T-cell (primary cell): ENCODE measurements around the gene VASH1. TPM values are rescaled to one million over a fixed set of nuclear protein-coding genes. Genes with fewer than 3 reads are reported as not detected.

Experiments
- ATAC-seq, 4 experiments: fragments of 200-7000 bp in 3 of 4; fragments of 150-1000 bp in 1 of 4; cut with Tn5 transposase; replicated peaks in 1 of 4; 1 replicate in 3 of 4; 2 replicates in 1 of 4; pipeline ENCODE4 v1.10.0; 2021; ENCODE audit warnings: moderate library complexity in 3 of 4, mild to moderate bottlenecking in 2 of 4, moderate number of reproducible peaks in 1 of 4
- CTCF ChIA-PET, 2 donors: fragments of 300-600 bp; sonication (Branson Sonifier 250); formaldehyde crosslinking; loops; one replicate each; lab custom pipeline; 2022; ENCODE audit warnings: antibody characterized with exemption in 2 of 2; lab: Charles Lee
- POLR2A ChIA-PET, 2 donors: fragments of 300-600 bp; sonication (Branson Sonifier 250); formaldehyde crosslinking; loops; one replicate each; lab custom pipeline; 2022; ENCODE audit warnings: antibody characterized with exemption in 2 of 2; lab: Charles Lee
- DNase-seq, 35 experiments: peaks; one replicate each; pipeline versions ENCODE4 v3.0.0 to v3.0.0-alpha.2; 2013 to 2023
- H3K27ac ChIP-seq: one replicate; pipeline ENCODE4 v1.5.1; 2013; ENCODE audit warnings: low read length
- H3K27me3 ChIP-seq, 2 experiments: replicated peaks in 1 of 2; 1 replicate in 1 of 2; 2 replicates in 1 of 2; pipeline versions ENCODE4 v1.6.1 to v1.7.0; 2013; ENCODE audit warnings: low read length in 1 of 2, mixed read lengths in 1 of 2; ENCODE audit not compliant: control insufficient read depth in 2 of 2, insufficient read depth in 2 of 2; ENCODE audit errors: extremely low read depth in 1 of 2
- H3K36me3 ChIP-seq, 2 donors: 1 replicate in 1 of 2; 2 replicates in 1 of 2; pipeline versions ENCODE4 v1.6.1 to v1.7.0; 2013; ENCODE audit warnings: low read length in 1 of 2; ENCODE audit not compliant: control insufficient read depth in 2 of 2, insufficient read depth in 1 of 2; ENCODE audit errors: extremely low read depth in 1 of 2
- H3K4me1 ChIP-seq, 2 experiments: 1 replicate in 1 of 2; 2 replicates in 1 of 2; pipeline versions ENCODE4 v1.6.1 to v1.7.0; 2013; ENCODE audit warnings: low read length in 2 of 2, mixed read lengths in 1 of 2; ENCODE audit not compliant: insufficient read depth in 2 of 2, control insufficient read depth in 1 of 2; ENCODE audit errors: extremely low read depth in 1 of 2
- H3K4me3 ChIP-seq, 2 donors: 1 replicate in 1 of 2; 2 replicates in 1 of 2; pipeline versions ENCODE4 v1.5.1 to v1.7.0; 2013; ENCODE audit warnings: mild to moderate bottlenecking in 2 of 2, low read length in 1 of 2, moderate library complexity in 1 of 2; ENCODE audit not compliant: control insufficient read depth in 1 of 2; ENCODE audit errors: extremely low read depth in 1 of 2
- H3K9me3 ChIP-seq: 2 replicates; pipeline ENCODE4 v1.7.0; 2013
- H3K27ac Mint-ChIP-seq, 2 donors: one replicate each; pipeline ENCODE4 v1.8.0; 2020 to 2021; ENCODE audit warnings: mild to moderate bottlenecking in 2 of 2, mixed read lengths in 2 of 2
- H3K27me3 Mint-ChIP-seq, 2 donors: one replicate each; pipeline ENCODE4 v1.8.0; 2021 to 2022; ENCODE audit warnings: mixed read lengths in 2 of 2
- H3K36me3 Mint-ChIP-seq: one replicate; pipeline ENCODE4 v1.8.0; 2021; ENCODE audit warnings: mixed read lengths
- H3K4me1 Mint-ChIP-seq, 3 donors: one replicate each; pipeline ENCODE4 v1.8.0; 2020 to 2022; ENCODE audit warnings: mixed read lengths in 3 of 3, mild to moderate bottlenecking in 1 of 3
- H3K4me3 Mint-ChIP-seq, 3 donors: one replicate each; pipeline ENCODE4 v1.8.0; 2020 to 2022; ENCODE audit warnings: mild to moderate bottlenecking in 3 of 3, mixed read lengths in 3 of 3, moderate library complexity in 3 of 3
- H3K9me3 Mint-ChIP-seq, 3 donors: one replicate each; pipeline ENCODE4 v1.8.0; 2020 to 2022; ENCODE audit warnings: mixed read lengths in 3 of 3
- WGBS: methylation state at CpG from one replicate; pipeline ENCODE4 v1.1.5; 2013; ENCODE audit warnings: missing lambda C conversion rate; ENCODE audit not compliant: insufficient coverage; 5-methylcytosine and 5-hydroxymethylcytosine counted together
- total RNA-seq, 35 experiments: library from RNA in 6 of 35; stranded (reverse) in 6 of 35; fragments of 120-200 nt in 1 of 35; gene quantifications; one replicate each; pipeline versions ENCODE4 v1.2.1 to v1.2.4 and lab custom pipeline; 2013 to 2026

Gene VASH1
- total RNA-seq, 5 donors from 2014 or later (not counting 1 experiment from before 2014, with no cell fraction given), result 3.8 to 14.9 (median 10.3) TPM

GRCh38 chr14:76784881-76785280 lies 23.6 kb downstream of the VASH1 start:
- H3K9me3 ChIP-seq, result no peaks in the 10 kb centered on the region
- ATAC-seq (peak; percentile 76 to 98 (median 84)), DNase-seq (peak; percentile 20 to 70 (median 45))
- H3K4me1 Mint-ChIP-seq, result peaks cover 17 to 29% (median 26%) of the 10 kb centered on the region in 3 donors
- WGBS, result no CpG with 5 or more reads among the region's 2 CpGs
- POLR2A ChIA-PET, result no interaction called here
- no peak overlapping the region for H3K4me3 ChIP-seq
- H3K4me1 ChIP-seq, result peaks cover 0 to 4% of the 10 kb centered on the region in 2 experiments
- H3K4me3 Mint-ChIP-seq, result no peak overlapping the region
- H3K27me3 Mint-ChIP-seq, result no peaks in the 10 kb centered on the region
- CTCF ChIA-PET, result interaction anchor here (0.5 to 4.0 kb wide), 7 partner anchors 18 to 75 kb away, joined by 3 to 27 read pairs (median 3); no protein-coding TSS in a partner anchor
- no peaks in the 10 kb centered on the region for H3K27me3 ChIP-seq
- H3K9me3 Mint-ChIP-seq, result no peaks in the 10 kb centered on the region
- H3K27ac ChIP-seq, result no peak overlapping the region
- peaks cover 25 to 41% of the 10 kb centered on the region in 2 donors for H3K36me3 ChIP-seq
- peaks cover 29% of the 10 kb centered on the region for H3K36me3 Mint-ChIP-seq
- peak overlapping the region; percentile 20 to 24 for H3K27ac Mint-ChIP-seq

GRCh38 chr14:76786601-76787000 lies 25.3 kb downstream of the VASH1 start:
- Mint-ChIP-seq H3K9me3 (no peaks in the 10 kb centered on the region), H3K27me3 (no peaks in the 10 kb centered on the region), H3K36me3 (peaks cover 36% of the 10 kb centered on the region), H3K4me3 (no peak overlapping the region), H3K27ac (peak overlapping the region in 1 of 2 donors; percentile 23), H3K4me1 (peaks cover 17 to 26% (median 24%) of the 10 kb centered on the region in 3 donors)
- Histone ChIP-seq H3K27me3 (no peaks in the 10 kb centered on the region), H3K9me3 (no peaks in the 10 kb centered on the region), H3K36me3 (peaks cover 25 to 54% of the 10 kb centered on the region in 2 donors), H3K27ac (no peak overlapping the region), H3K4me1 (peaks cover 0 to 4% of the 10 kb centered on the region in 2 experiments), H3K4me3 (no peak overlapping the region)
- ATAC-seq, result no peak
- ChIA-PET POLR2A (no interaction called here), CTCF (interaction anchor here in 1 of 2 donors (0.6 kb wide), 2 partner anchors 358 to 788 kb away, joined by 4 to 7 read pairs; no protein-coding TSS in a partner anchor)
- WGBS, result no CpG with 5 or more reads among the region's 2 CpGs
- no peak for DNase-seq

GRCh38 chr14:76792422-76792821 lies 31.2 kb downstream of the VASH1 start:
- ATAC-seq, result no peak
- POLR2A ChIA-PET, result no interaction called here
- H3K4me1 Mint-ChIP-seq, result peaks cover 0 to 3% (median 0%) of the 10 kb centered on the region in 3 donors
- H3K27ac Mint-ChIP-seq, result no peak overlapping the region
- no peak for DNase-seq
- H3K36me3 Mint-ChIP-seq, result peaks cover 54% of the 10 kb centered on the region
- H3K27ac ChIP-seq, result no peak overlapping the region
- CTCF ChIA-PET, result no interaction called here
- no peaks in the 10 kb centered on the region for H3K27me3 Mint-ChIP-seq
- no peaks in the 10 kb centered on the region for H3K9me3 Mint-ChIP-seq
- peaks cover 21 to 50% of the 10 kb centered on the region in 2 donors for H3K36me3 ChIP-seq
- no CpG with 5 or more reads among the region's 2 CpGs for WGBS
- no peaks in the 10 kb centered on the region for H3K4me1 ChIP-seq
- no peak overlapping the region for H3K4me3 Mint-ChIP-seq
- H3K27me3 ChIP-seq, result no peaks in the 10 kb centered on the region
- no peak overlapping the region for H3K4me3 ChIP-seq
- no peaks in the 10 kb centered on the region for H3K9me3 ChIP-seq

- no peaks in the 10 kb centered on the region for H3K9me3 ChIP-seq
- no peak overlapping the region for H3K4me3 Mint-ChIP-seq
- ChIA-PET CTCF (no interaction called here), POLR2A (no interaction called here)
- DNase-seq (no peak), ATAC-seq (no peak)
- peaks cover 12 to 50% of the 10 kb centered on the region in 2 donors for H3K36me3 ChIP-seq
- H3K27me3 ChIP-seq, result no peaks in the 10 kb centered on the region
- no peak overlapping the region for H3K27ac ChIP-seq
- H3K9me3 Mint-ChIP-seq, result no peaks in the 10 kb centered on the region
- no peaks in the 10 kb centered on the region for H3K4me1 ChIP-seq
- peaks cover 56% of the 10 kb centered on the region for H3K36me3 Mint-ChIP-seq
- peaks cover 0 to 3% (median 0%) of the 10 kb centered on the region in 3 donors for H3K4me1 Mint-ChIP-seq
- no peak overlapping the region for H3K27ac Mint-ChIP-seq
- no peak overlapping the region for H3K4me3 ChIP-seq
- WGBS, result 71% methylated on average over 3 of the region's 4 CpGs
- no peaks in the 10 kb centered on the region for H3K27me3 Mint-ChIP-seq
These were observed 32.1 kb downstream of the VASH1 start for GRCh38 chr14:76793324-76793723.

- peaks cover 53% of the 10 kb centered on the region for H3K36me3 Mint-ChIP-seq
- POLR2A ChIA-PET, result no interaction called here
- DNase-seq (no peak), ATAC-seq (no peak)
- peaks cover 0 to 3% (median 0%) of the 10 kb centered on the region in 3 donors for H3K4me1 Mint-ChIP-seq
- H3K4me1 ChIP-seq, result no peaks in the 10 kb centered on the region
- no peaks in the 10 kb centered on the region for H3K9me3 Mint-ChIP-seq
- no peak overlapping the region for H3K27ac ChIP-seq
- H3K27ac Mint-ChIP-seq, result no peak overlapping the region
- CTCF ChIA-PET, result no interaction called here
- H3K9me3 ChIP-seq, result no peaks in the 10 kb centered on the region
- H3K36me3 ChIP-seq, result peaks cover 8 to 44% of the 10 kb centered on the region in 2 donors
- WGBS, result no CpG with 5 or more reads among the region's 5 CpGs
- no peak overlapping the region for H3K4me3 ChIP-seq
- no peaks in the 10 kb centered on the region for H3K27me3 ChIP-seq
- no peak overlapping the region for H3K4me3 Mint-ChIP-seq
- no peaks in the 10 kb centered on the region for H3K27me3 Mint-ChIP-seq
These were observed 32.7 kb downstream of the VASH1 start for GRCh38 chr14:76793956-76794355.

- H3K27me3 Mint-ChIP-seq, result no peaks in the 10 kb centered on the region
- H3K27ac Mint-ChIP-seq, result no peak overlapping the region
- no peaks in the 10 kb centered on the region for H3K27me3 ChIP-seq
- H3K4me3 ChIP-seq, result no peak overlapping the region
- ATAC-seq (no peak), DNase-seq (no peak)
- peaks cover 2 to 70% of the 10 kb centered on the region in 2 donors for H3K36me3 ChIP-seq
- peaks cover 5 to 9% of the 10 kb centered on the region in 2 experiments for H3K4me1 ChIP-seq
- H3K36me3 Mint-ChIP-seq, result peaks cover 66% of the 10 kb centered on the region
- 92% methylated on average over 11 of the region's 12 CpGs for WGBS
- peaks cover 19 to 34% (median 25%) of the 10 kb centered on the region in 3 donors for H3K4me1 Mint-ChIP-seq
- POLR2A ChIA-PET, result no interaction called here
- no peak overlapping the region for H3K4me3 Mint-ChIP-seq
- no peak overlapping the region for H3K27ac ChIP-seq
- H3K9me3 Mint-ChIP-seq, result no peaks in the 10 kb centered on the region
- H3K9me3 ChIP-seq, result no peaks in the 10 kb centered on the region
- CTCF ChIA-PET, result no interaction called here
These were observed 45.2 kb downstream of the VASH1 start for GRCh38 chr14:76806446-76806845.
